DND-41 (cell line): ENCODE measurements around the gene PCP2.

Experiments used
- CTCF ChIP-seq: IDR thresholded peaks from 2 replicates; pipeline ENCODE4 v1.5.1; 2012; ENCODE audit warnings: borderline replicate concordance, low read length, moderate library complexity, mild to moderate bottlenecking; ENCODE audit not compliant: poor library complexity, severe bottlenecking; ENCODE audit errors: extremely low read depth
- EZH2 ChIP-seq: IDR thresholded peaks from 3 replicates; pipeline ENCODE4 v1.6.1; 2012; ENCODE audit warnings: borderline replicate concordance, low read depth, mild to moderate bottlenecking, moderate library complexity, low read length, inconsistent platforms; ENCODE audit not compliant: severe bottlenecking

- no peak for TF ChIP-seq CTCF
- no peak for TF ChIP-seq EZH2
These were observed 6.4 kb downstream of the PCP2 start for GRCh38 chr19:7627166-7627565.
